ENCODE data around the gene UGT2A2. TPM values are rescaled to one million over a fixed set of nuclear protein-coding genes. Genes with fewer than 3 reads are reported as not detected.

Gene UGT2A2
- total RNA-seq, 1 donor from 2014 or later = not detected

GRCh38 chr4:69583543-69583942 lies 55.9 kb downstream of the UGT2A2 start:
- H3K4me1 Mint-ChIP-seq = no peaks in the 10 kb centered on the region
- no peaks in the 10 kb centered on the region for H3K27me3 Mint-ChIP-seq
- ATAC-seq (ENCODE audit: low read depth) (no peak), DNase-seq (no peak)
- H3K9me3 Mint-ChIP-seq = no peaks in the 10 kb centered on the region
- POLR2A ChIA-PET = no interaction called here
- H3K4me3 Mint-ChIP-seq = no peak overlapping the region
- no peaks in the 10 kb centered on the region for H3K36me3 Mint-ChIP-seq (ENCODE audit: low read depth)
- CTCF ChIA-PET = no interaction called here
- no peak overlapping the region for H3K27ac Mint-ChIP-seq
- no peak for TF ChIP-seq CTCF (IDR thresholded peaks at IDR 0.05)
- intact Hi-C loops (cut with micrococcal nuclease) = no loop called here

- no peaks in the 10 kb centered on the region for H3K27me3 Mint-ChIP-seq
- CTCF ChIA-PET = no interaction called here
- no peaks in the 10 kb centered on the region for H3K36me3 Mint-ChIP-seq (ENCODE audit: low read depth)
- POLR2A ChIA-PET = no interaction called here
- no peak overlapping the region for H3K4me3 Mint-ChIP-seq
- TF ChIP-seq CTCF (IDR thresholded peaks at IDR 0.05) = no peak
- no peaks in the 10 kb centered on the region for H3K4me1 Mint-ChIP-seq
- ATAC-seq (ENCODE audit: low read depth) = no peak
- DNase-seq = no peak
- H3K9me3 Mint-ChIP-seq = no peaks in the 10 kb centered on the region
- H3K27ac Mint-ChIP-seq = no peak overlapping the region
- intact Hi-C loops (cut with micrococcal nuclease) = no loop called here
Observed at GRCh38 chr4:69577245-69577644, 62.2 kb downstream of the UGT2A2 start.

GRCh38 chr4:69576251-69576877 lies 63.1 kb downstream of the UGT2A2 start:
- Mint-ChIP-seq H3K4me1 (no peaks in the 10 kb centered on the region), H3K4me3 (no peak overlapping the region), H3K9me3 (no peaks in the 10 kb centered on the region), H3K36me3 (ENCODE audit: low read depth) (no peaks in the 10 kb centered on the region), H3K27me3 (no peaks in the 10 kb centered on the region), H3K27ac (no peak overlapping the region)
- TF ChIP-seq CTCF (IDR thresholded peaks at IDR 0.05) = no peak
- ChIA-PET CTCF (no interaction called here), POLR2A (no interaction called here)
- ATAC-seq (ENCODE audit: low read depth) (no peak), DNase-seq (no peak)
- intact Hi-C loops (cut with micrococcal nuclease) = no loop called here

GRCh38 chr4:69568787-69569186 lies 70.7 kb downstream of the UGT2A2 start:
- no peak for ATAC-seq (ENCODE audit: low read depth)
- Mint-ChIP-seq H3K4me3 (no peak overlapping the region), H3K4me1 (no peaks in the 10 kb centered on the region), H3K27ac (no peak overlapping the region), H3K27me3 (no peaks in the 10 kb centered on the region), H3K36me3 (ENCODE audit: low read depth) (no peaks in the 10 kb centered on the region), H3K9me3 (peaks cover 1% of the 10 kb centered on the region)
- intact Hi-C loops (cut with micrococcal nuclease) = no loop called here
- DNase-seq = no peak
- TF ChIP-seq CTCF (IDR thresholded peaks at IDR 0.05) = no peak
- ChIA-PET POLR2A (no interaction called here), CTCF (no interaction called here)

GRCh38 chr4:69563424-69563823 lies 76.0 kb downstream of the UGT2A2 start:
- ChIA-PET POLR2A (no interaction called here), CTCF (no interaction called here)
- H3K9me3 Mint-ChIP-seq = peaks cover 7% of the 10 kb centered on the region
- no peak for ATAC-seq (ENCODE audit: low read depth)
- intact Hi-C loops (cut with micrococcal nuclease) = no loop called here
- no peak overlapping the region for H3K27ac Mint-ChIP-seq
- peaks cover 3% of the 10 kb centered on the region for H3K4me1 Mint-ChIP-seq
- no peaks in the 10 kb centered on the region for H3K36me3 Mint-ChIP-seq (ENCODE audit: low read depth)
- H3K27me3 Mint-ChIP-seq = no peaks in the 10 kb centered on the region
- no peak overlapping the region for H3K4me3 Mint-ChIP-seq
- TF ChIP-seq CTCF (IDR thresholded peaks at IDR 0.05) = no peak
- DNase-seq = no peak
